COLO668 (cell line): Measurements from ENCODE around the gene NCAM1.
A peak's percentile ranks its signal among the peaks of the same experiment; 100 is the strongest.

ENCODE experiments used
- DNase-seq: peaks from one replicate; lab custom pipeline; 2025; ENCODE audit not compliant: unreplicated experiment; lab: John Stamatoyannopoulos, UW

Gene NCAM1

GRCh38 chr11:112967082-112967481 is 5.9 kb downstream of the NCAM1 start:
- DNase-seq = no peak

DNA sequence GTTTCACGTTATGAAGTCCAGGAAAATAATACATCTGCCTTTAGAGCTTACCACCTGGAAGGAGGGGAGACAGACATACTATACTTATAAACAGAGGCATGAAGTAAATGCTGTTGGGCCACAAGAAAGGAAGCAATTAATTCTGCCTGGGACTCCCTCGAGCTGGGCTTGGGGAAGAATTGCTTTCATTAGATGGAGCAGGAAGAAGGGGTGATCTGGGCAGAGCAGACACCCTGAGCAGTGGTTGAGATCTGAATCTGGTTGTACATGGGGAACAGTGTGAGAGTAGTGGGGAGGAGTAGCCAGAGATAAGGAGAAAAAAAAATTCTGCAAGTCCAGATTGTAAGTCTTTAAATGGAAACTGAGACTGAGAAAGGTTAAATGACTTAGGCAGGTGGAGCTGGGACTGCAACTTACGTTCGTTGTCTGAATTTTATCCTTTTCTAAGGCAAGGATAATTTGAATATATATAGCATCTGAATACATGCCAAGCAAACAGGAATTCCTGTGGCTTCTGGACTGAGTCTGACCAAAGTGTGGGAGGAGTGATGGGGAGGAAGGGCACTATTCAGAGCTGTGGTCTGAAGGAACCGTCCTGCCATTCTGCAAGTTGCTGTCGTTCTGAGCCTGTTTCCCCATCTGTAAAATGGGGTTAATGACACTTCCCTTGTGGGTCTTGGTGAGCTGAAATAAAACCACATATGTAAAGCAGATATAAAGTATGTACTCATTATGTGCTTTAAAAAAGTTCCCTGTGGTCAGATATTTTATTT is 7.9 kb downstream of the NCAM1 start:
- DNase-seq = no peak

GRCh38 chr11:112971195-112971594 is 10.0 kb downstream of the NCAM1 start:
- no peak for DNase-seq

DNA sequence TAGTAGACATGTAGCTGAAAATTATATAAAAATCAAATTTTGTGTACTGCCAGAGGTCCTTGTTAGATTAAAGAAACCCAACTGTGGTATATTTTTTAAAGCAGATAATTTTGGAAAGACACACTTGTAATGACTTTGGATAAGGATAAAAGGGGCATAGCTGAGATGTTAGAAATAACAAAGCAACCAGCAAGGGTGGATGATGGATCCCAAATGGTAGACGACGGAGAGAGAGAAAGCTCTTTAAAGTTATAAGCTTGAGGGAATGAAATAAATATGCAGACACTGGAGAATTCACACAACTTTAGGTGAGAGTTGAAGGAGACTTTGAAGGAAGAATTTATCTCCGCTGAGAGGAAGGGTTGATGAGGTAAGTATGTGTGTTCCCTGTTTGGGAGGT is 10.6 kb downstream of the NCAM1 start:
- DNase-seq = no peak

DNA sequence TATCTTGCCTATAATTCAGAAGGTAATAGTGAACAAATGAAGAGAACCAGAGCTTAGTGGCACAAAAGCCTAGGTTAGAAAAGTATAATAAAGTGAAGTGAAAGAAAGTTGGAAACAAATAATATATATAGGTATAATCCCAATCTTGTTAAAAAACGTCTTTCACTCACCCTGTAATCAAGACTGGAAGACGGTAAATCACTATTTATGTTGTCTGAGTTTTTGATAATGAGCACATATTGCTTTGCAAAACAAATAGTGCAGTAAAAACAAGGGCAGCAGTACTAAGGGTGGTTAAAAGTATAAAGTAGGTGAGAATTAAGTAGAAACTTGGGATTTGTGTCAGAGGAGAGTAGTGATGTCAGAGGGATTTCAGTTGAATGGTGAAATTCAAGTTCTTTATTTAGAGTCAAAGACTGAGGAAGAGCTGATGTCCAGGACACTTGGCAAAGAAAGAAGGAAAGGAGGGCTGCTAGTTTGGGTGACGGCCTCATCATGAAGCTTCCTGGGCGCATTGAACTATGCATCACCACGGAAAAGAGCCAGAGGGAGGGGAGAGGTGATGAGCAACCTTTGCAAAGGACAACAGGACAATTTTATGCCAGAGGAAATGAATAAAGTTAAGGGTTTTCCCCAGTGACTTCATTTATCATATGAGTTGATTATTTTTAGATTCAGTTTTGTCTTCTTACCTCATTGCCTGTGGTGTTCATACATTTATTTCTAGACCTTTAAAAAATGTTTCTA is 11.4 kb downstream of the NCAM1 start:
- no peak for DNase-seq

GRCh38 chr11:112975051-112975450 is 13.8 kb downstream of the NCAM1 start:
- no peak for DNase-seq

- DNase-seq = no peak
Measured at GRCh38 chr11:112975493-112975892, 14.3 kb downstream of the NCAM1 start.

DNA sequence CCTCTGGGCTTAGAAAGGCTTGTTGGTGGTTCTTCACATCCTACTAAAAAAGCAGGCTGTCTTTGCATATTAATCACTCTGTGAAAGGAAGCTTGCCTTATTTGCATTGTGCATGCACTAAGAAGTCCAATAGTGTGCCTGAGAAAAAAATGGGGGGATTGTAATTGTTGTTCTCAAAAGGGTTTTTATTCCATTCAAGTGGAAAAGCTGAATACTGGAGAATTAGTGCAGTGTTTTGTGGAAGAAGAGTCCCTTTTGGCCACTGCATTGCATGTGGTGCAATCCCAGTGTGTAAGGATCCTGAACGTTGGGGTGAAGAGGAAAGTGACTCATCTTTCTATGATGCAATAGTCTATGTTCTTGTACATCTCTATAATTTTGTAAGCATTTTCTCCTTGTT is 16.5 kb downstream of the NCAM1 start:
- no peak for DNase-seq

DNA sequence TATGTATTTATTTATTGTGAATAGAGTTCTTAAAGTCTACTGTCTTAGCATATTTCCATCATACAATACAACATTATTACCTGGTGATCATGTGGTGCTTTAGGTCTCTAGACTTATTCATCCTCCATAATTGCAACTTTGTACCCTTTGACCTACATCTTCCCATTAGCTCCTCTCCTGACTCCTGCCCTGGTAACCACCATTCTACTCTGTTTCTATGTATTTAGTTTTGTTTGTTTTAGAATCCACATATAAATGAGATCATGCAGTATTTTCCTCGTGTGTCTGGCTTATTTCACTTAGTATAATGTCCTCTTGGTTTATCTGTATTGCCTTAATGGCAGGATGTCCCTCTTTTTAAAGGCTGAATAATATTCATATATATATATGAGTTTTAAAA is 22.7 kb downstream of the NCAM1 start:
- DNase-seq = peak; percentile 21

- no peak for DNase-seq
Measured at GRCh38 chr11:112989198-112989597, 28.0 kb downstream of the NCAM1 start.

DNA sequence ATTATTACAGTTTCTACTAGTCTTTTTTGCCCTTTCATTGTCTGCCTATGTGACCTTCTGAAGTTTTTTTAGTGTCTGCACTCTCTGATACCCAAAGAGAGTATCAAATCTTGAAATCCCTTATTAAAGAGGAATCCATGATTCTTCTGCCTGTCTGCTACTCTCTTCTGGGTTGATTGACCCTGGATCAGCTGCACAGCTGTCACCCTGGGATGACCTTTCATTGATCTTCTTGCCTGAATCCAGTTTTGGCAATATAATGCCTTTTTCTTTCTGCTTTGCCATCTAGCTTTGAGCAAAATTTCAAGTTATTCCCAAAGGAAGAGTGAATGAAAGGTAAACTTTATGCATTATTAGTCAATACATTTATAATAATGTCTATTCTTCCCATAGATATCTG is 32.6 kb downstream of the NCAM1 start:
- no peak for DNase-seq

GRCh38 chr11:112995423-112996090 is 34.3 kb downstream of the NCAM1 start:
- DNase-seq = no peak

DNA sequence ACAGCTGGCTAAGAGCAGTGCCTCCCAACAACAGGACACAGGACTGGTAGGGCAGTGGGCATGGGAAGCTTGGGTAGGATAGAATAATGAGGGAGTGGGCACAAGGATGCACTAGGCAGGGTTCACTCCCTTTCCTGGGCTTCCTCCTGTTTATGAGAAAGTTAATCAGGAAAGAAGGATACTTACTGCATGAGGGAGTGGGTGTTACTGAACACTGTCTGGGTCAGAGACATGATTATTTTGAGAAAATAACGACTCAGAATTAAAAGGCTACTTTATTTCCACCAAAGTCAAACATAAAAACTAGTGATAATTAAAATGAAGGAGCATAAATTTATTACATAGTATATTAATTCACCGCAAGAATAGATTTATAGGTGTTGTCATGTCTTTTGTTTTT is 35.8 kb downstream of the NCAM1 start:
- no peak for DNase-seq

DNA sequence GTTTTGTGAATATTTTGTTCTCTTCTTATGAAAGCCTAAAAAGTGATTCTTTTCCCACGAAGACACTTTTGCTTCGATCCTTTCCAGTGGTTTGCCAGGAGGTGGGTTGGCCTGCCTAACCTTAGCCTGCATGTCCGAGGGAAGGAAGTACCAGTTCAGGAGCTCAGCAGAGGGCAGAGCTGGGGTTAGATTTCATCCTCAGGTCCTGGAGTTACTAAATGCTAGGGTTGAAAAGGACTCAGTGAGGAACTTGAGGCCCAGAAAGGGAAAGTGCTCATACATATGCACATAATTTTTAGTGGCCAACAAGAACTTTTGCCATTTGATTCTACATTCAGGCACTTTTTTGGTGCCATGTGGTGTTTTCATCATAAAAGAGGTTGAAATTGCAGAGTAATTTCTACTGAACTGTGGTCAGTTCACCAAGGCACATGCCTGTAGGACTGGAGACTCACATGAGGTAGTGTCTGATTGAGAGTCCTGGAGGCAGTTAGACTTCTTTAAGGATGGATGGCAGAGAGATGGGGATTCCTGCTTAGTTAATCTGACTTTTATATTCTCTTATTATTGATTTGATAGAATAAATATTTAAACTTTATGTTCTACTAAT is 36.7 kb downstream of the NCAM1 start:
- DNase-seq = no peak

DNA sequence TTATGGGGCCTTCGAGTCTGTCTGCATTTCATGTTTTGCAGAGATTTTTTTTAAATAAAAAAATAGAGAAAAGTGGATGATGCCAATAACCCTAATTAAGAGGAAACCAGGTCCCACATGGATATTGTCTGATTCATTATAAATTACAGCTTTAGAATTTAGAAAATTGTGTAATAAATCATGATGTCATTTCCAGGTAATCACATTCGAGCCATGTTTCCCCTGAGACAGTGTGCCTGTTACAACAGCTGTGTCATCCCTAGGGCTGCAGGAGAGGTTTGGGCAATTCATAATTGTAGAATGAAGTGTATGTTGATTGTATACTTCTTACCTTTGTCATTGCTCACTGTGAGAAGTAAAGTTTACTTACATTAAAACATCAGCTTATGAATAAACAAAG is 38.3 kb downstream of the NCAM1 start:
- DNase-seq = peak; percentile 9

GRCh38 chr11:113001709-113002108 is 40.5 kb downstream of the NCAM1 start:
- DNase-seq = peak; percentile 8

- DNase-seq = no peak
Measured at GRCh38 chr11:113006896-113007445, 45.8 kb downstream of the NCAM1 start.

- peak; percentile 72 for DNase-seq
Measured at GRCh38 chr11:113014262-113015097, 53.3 kb downstream of the NCAM1 start.

- no peak for DNase-seq
Measured at GRCh38 chr11:113015098-113015455, 53.9 kb downstream of the NCAM1 start.

DNA sequence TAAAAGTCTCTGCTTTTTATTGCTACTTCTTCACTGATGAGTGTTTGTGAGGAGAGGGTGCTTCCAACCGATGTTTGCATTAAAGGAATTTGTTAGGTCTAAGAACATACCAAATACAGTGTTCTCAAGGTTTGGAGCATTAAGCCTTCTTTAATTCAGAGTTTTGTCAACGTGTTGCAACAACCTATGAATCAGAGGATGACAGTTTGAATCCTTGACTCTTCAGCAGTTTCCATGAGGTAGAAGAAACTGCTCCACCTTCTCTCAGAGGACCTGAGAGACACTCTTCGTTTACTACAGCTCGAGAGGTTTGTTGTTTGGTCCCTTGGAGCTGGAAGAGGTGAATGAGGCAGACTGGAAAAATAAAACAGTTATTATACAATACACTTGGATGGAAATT is 55.7 kb downstream of the NCAM1 start:
- DNase-seq = no peak
